GM19328 (cell line): Measurements from ENCODE around the gene MGST2.

Experiments used
- ATAC-seq: cut with Tn5 transposase; IDR thresholded peaks from one replicate; pipeline ENCODE4 v1.9.1; 2021; ENCODE audit warnings: mild to moderate bottlenecking, moderate library complexity; ENCODE audit not compliant: unreplicated experiment

Gene MGST2

GRCh38 chr4:139643042-139643895 lies 22.4 kb upstream of the MGST2 start:
- ATAC-seq = no peak

DNA sequence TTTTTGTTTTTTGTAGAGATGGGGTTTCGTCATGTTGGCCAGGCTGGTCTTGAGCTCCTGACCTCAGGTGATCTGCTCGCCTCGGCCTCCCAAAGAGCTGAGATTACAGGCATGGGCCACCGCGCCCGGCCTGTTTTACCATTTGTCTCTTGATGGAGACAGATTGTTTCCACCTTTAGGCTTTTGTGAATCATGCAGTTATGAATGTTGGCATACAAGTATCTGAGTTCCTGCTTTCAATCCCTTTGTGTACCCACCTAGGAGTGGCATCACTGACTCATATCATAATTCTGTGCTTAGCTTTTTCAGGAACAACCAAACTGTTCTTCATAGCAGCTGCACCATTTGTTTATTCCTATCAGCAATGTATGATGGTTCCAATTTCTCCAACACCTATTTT lies 20.2 kb upstream of the MGST2 start:
- ATAC-seq = no peak

DNA sequence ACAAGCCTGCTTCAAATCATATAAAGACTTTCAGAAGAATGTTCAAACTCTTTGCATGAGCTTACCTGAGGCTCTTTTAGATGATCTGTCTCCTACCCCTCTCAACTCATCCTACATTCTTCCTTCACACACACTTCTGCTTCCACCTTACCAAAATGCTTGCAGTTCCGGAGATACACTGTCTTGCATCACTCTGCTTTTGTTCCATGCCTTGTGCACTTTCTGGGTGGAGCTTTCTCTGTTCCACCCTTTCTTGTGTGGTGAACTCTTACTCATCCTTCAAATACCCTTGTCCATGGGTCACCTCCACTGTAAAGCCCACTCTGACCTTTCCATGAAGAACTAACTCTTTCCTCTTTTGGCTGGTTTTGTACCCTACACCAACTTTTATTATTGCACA lies 18.4 kb upstream of the MGST2 start:
- no peak for ATAC-seq

DNA sequence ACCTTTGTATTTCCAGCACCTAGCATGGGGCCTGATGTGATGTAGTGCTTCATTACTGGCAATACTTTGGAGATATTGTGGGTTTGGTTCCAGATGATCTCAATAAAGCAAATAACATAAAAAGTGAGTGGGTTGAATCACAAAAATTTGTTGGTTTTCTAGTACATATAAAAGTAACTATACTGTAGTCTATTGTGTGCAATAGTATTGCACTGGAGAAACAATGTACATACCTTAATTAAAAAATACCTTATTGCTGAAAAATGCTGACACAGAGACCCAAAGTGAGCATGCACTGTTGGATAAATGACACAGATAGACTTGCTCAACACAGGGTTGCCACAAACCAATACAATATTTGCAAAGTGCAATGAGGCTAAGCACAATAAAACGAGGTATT lies 17.7 kb upstream of the MGST2 start:
- no peak for ATAC-seq

GRCh38 chr4:139651282-139652194 lies 14.1 kb upstream of the MGST2 start:
- peak; percentile 80 for ATAC-seq

DNA sequence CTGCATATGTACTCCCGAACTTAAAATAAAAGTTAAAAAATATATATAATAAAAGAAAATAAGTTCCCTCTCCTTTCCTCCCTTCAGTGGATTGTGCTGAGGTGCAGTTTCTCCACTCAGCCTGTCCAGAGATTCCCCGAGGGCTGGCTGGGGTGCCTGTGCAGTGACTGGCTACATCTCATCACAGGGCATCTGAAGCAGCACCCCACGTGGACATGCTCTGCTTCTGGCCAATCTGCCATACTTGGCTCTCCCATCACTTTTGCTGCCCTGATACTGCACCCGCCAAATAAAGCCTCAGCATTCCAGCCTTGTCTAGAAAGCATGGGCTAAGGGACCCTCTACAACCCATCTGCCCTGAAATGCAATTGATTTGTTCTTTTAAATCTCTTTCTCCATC lies 11.1 kb upstream of the MGST2 start:
- ATAC-seq = no peak

- no peak for ATAC-seq
Measured at GRCh38 chr4:139655116-139655515, 10.5 kb upstream of the MGST2 start.

DNA sequence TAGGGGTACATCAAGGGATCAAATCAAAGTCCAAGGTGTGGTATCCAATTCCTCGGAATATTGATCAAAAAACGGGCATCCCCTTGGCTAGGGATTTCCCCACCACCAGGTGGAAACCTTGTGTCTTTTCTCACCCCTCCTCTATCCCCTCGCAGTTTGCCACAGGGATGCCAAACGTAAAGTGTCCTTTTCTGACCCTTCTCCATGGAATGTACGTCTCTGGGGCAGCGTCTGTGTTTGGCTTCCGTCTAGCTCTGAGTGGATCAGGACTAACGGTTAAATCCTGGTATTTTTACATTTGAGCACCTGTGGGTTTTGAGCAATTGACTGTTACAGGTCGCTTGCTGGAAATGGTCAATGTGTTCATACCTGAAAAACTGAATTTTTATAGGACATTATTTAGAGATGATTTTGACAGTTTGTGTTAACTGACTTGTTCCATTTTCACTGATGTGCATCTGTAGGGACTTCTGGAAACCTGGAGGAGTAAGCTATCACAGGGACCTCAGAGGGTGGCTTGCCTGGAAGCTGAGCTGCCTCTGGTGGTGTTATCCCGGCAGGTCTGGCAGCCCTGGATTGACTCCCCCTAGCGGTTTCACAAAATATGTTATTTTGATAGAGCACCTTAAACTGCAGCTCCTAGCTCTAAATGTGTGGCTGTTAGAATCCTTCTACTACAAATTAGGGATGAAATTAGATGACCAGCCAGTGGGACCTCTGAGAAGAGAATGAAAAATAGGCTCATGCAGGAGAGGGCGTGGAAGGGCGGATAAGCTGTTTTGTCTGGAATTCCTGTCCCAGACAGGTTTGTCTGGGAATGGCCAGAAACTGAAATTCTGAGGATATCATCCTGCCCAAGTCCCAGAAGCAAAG lies 8.8 kb upstream of the MGST2 start:
- no peak for ATAC-seq

GRCh38 chr4:139658185-139658584 lies 7.4 kb upstream of the MGST2 start:
- ATAC-seq = no peak

- ATAC-seq = no peak
Measured at GRCh38 chr4:139658586-139659382, 6.8 kb upstream of the MGST2 start.

GRCh38 chr4:139659735-139660424 lies 5.7 kb upstream of the MGST2 start:
- no peak for ATAC-seq

- no peak for ATAC-seq
Measured at GRCh38 chr4:139660568-139661043, 5.0 kb upstream of the MGST2 start.

- no peak for ATAC-seq
Measured at GRCh38 chr4:139663561-139664138, 2.0 kb upstream of the MGST2 start.

DNA sequence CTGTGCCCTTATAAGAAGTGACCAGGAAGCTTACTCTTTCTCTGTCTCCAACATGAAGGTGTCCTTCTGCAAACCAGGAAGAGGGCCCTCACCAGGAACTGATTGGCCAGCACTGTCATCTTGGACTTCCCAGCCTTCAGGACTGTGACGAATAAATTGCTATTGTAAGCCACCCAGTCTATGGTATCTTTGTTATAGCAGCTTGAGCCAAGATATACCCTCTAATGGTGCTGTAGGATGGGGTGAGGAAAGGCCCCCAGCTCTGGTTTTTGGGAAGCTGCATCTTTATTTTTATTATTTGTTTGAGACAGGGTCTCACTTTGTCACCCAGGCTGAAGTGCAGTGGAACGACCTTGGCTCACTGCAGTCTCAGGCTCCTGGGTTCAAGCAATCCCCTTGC lies 1.2 kb upstream of the MGST2 start:
- no peak for ATAC-seq

DNA sequence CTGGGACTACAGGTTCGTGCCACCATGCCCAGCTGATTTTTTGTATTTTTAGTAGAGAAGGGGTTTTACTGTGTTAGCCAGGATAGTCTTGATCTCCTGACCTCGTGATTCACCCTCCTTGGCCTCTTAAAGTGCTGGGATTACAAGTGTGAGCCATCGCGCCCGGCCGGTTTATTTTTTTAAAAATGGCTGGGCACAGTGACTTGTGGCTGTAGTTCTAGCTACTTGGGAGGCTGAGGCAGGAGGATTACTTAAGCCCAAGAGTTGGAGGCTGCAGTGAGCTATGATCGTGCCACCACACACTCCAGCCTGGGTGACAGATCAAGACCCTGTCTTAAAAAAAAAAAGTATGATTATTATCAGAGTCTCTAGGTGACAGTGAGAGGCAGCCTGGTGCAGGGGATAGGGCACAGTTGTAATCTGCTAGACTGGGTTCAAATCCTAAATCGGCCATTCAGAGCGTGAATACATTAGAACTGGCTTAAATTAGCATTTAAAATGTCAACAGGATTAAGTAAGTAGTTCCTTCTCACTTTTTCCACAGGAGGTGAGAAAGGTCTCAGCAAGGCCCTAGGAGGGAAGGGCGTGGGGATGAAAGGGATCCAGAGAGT lies 435 bp upstream of the MGST2 start:
- ATAC-seq = peak; percentile 12

GRCh38 chr4:139666735-139667281 lies 1.2 kb downstream of the MGST2 start:
- ATAC-seq = no peak

DNA sequence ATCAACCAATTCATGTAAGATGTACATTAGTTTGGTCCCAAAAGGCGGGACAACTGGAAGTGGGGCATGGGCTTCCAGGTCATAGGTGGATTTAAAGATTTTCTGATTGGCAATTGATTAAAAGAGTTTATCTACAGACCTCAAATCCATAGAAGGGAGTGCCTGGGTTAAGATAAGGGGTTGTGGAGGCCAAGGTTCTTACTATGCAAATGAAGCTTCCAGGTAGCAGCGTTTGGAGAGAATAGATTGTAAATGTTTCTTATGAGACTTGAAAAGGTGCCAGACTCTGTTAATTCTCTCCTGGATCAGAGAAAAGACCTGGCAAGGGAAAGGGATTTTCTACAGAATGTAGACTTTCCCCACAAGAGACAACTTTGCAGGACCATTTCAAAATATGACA lies 2.4 kb downstream of the MGST2 start:
- ATAC-seq = no peak

DNA sequence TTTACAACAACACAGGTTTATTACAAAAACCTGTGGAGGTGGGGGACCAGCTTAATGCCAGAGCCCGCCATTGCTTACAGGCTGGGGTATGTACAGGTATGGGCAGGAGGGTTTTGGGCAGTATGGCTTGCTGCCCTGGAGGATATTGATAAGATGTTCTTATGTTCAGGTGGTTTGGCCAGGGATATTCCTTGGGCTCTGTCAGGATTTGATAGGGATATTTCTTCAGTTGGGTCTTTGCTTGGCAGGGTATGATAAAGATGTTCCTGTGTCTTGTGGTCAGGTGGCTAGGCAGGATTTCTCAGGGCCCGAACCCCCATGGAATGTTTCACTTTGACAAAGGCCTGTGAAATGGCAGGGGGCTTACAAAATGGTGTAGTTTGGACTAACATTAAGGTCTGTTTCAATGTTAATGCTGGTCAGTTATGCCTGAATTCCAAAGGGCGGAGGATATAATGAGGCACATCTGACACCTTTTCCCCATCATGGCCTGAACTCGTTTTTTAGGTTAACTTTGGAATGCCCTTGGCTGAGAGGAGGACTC lies 3.1 kb downstream of the MGST2 start:
- no peak for ATAC-seq
